Measurements from ENCODE around the gene CRTC1.

DNA sequence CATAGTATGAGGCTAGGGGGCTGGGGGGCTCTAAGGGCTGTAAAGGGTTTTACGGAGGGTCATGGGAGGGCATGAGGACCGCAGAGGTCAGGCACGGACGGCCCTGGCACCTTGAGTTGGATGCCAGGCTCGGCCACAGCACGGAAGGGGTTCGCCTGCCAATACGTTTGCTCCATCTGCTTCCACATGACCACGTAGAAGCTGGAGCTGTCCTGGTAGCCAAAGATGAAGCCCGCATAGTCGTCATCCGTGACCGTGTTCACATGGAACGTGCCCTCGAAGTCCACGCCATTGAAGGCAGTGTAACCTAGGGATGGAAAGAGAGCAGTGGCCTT, 101.3 kb downstream of the CRTC1 start:
- TF ChIP-seq, protein P1, sequence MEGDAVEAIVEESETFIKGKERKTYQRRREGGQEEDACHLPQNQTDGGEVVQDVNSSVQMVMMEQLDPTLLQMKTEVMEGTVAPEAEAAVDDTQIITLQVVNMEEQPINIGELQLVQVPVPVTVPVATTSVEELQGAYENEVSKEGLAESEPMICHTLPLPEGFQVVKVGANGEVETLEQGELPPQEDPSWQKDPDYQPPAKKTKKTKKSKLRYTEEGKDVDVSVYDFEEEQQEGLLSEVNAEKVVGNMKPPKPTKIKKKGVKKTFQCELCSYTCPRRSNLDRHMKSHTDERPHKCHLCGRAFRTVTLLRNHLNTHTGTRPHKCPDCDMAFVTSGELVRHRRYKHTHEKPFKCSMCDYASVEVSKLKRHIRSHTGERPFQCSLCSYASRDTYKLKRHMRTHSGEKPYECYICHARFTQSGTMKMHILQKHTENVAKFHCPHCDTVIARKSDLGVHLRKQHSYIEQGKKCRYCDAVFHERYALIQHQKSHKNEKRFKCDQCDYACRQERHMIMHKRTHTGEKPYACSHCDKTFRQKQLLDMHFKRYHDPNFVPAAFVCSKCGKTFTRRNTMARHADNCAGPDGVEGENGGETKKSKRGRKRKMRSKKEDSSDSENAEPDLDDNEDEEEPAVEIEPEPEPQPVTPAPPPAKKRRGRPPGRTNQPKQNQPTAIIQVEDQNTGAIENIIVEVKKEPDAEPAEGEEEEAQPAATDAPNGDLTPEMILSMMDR (IDR thresholded peaks at IDR 0.05): no peak
- no peak for TF ChIP-seq POLR2A (IDR thresholded peaks at IDR 0.05)

Measured in heart left ventricle (tissue), 13 donors.